ENCODE data around the gene TROAP.
A peak's percentile ranks its signal among the peaks of the same experiment; 100 is the strongest.

The TROAP gene

DNA sequence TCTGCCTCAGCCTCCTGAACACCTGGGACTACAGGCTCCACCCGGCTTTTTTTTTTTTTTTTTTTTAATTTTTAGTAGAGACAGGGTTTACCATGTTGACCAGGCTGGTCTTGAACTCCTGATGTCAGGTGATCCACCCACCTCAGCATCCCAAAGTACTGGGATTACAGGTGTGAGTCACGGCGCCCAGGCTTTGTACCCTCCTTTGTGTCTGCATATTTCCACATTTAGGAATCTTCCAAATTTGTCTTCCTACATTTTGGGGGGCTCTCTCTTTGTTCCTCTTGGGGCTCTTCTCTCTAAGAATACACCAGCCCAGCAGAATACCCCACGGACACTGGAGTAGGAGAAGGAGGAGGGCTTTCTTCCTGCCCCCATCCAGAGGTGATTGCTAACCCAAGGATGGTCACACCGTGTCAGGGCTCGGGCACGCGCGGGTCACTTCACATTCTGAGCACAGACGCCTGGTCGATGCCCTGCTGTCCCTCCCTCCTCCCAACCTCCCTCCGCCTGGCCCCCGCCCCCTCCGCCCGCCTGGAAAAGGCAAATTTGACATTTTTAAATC lies 21.5 kb downstream of the TROAP start:
- DNase-seq, result no peak

DNA sequence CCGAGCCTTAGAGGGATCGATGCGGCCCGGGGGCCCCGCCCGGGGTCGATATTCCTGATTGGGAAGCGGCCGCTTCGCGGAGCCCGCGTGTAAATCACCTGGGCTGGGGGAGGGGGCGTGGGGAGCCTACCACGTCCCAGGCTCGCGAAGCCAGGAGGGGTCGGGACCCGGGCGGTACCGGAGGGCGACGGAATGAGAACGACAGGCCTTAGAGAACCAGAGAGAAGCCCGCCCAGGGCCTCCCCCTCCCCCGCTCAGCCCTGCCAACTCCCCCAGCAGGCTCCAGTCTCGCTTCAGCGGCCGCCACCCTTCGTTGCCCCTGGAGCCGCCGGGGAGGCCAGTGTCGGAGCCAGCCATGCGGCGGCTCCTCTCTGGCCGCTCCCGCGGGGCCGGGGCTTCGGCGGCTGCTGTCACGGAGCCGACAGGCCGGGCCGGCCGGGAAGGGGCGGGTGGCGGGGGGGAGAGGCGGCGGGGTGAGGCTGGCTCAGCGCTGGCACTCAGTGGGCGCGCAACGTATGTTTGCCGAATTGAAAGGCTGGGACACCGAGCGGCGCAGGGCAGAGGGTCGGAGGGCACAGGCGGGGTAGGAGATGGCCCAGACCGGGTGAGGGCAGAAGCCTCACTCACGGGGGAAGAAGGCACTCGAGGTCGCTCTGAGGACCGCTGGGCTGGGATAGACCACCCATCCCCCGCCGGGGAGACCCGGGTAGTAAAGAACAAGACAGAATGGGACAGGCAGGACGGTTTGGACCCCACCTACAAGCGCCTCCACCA lies 22.2 kb downstream of the TROAP start:
- DNase-seq, result no peak

DNA sequence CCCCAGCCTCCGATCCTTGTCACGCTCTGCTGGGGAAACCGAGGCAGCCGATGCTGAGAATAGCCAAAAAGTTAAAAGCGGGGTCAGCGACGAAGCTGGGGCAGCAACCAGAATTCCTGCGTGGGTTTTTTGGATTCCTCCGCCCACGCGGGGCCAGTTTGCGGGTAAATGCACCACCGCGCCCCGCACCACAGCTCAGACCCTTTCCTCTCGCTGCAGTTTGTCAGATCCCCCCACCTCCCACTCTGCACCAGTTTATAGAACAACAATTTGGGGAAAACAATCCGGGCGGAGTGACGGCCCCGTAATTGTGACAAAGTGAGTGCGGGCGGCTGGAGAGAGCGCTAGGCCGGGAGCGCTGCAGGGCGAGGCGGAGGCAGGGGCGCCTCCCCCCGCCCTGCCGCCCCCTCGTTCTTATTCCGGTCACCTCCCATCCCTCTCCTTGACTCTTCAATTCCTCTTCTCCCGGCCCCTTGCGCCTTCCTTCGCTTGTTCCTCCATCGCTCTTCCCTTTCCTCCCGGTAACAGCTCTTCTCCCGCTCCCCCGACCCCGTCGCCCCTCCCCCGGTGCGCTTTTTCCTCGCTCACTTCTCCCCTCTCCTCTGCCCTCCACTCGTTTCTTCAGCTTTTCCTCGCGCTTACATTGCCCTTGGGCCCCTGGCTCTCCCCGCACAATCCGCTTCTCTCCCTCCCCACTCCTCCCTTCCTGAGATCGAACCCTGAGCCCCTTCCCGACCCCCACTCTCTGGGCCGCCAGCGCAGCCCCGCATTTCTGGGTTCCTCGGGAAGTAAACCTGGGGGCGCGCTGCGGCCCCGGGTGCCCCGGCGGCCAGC lies 23.0 kb downstream of the TROAP start:
- DNase-seq, result no peak

DNA sequence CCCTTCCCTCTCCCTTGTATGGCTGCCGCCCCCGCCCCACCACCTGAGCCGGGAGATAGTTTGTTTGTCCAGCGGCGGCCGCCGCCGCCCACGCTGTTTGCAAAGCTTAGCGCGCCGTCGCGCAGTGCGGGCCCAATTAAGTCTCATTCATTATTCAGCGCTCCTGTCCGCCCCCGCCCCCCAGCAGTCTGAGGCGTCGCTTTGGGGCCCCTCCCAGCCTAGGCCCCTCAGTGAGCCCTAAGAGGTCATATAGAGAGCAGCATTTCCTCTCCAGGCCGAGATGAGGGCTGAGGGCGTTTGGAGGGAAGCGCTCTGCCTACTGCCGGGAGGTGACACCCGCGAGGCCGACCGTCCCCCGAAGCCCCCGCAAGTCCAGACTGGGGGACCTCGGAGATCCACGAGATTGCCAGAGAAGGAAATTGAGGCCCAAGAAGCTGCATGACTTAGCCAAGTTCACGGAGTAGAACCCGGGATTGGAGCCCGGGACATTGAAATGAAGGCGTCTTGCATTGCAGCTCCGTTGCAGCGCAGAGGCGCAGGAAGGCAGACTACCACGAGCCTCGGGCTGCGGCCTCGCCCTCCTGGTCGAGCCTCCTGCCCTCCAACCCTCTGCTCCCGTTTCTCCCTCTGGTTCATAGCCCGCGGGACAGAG lies 23.7 kb downstream of the TROAP start, which contains the start of gene DNAJC22:
Gene DNAJC22, plus strand, starts transcription at position 230 of the 652 bp plus-strand sequence. CDS start 1,985 bp downstream, outside the sequence.
- DNase-seq, result no peak

GRCh38 chr12:49347311-49348193 lies 24.5 kb downstream of the TROAP start:
- DNase-seq, result peak; percentile 10

- DNase-seq, result no peak
Observed at GRCh38 chr12:49348781-49349180, 25.7 kb downstream of the TROAP start.

- no peak for DNase-seq
Observed at GRCh38 chr12:49349266-49349665, 26.2 kb downstream of the TROAP start.

DNA sequence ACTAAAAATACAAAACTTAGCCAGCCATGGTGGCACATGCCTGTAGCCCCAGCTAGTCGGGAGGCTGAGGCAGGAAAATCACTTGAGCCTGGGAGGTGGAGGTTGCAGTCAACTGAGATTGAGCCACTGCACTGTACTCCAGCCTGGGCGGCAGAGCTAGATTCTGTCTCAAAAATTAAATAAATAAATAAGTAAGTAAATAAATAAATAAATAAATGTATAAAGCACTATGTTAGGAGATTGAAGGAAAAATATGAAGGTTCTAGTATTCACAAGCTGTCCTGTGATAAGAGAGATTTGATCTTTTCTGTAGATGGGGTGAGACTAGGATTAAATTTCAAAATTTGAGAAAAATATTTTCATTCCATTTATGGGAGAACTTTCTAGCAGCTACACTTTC lies 29.3 kb downstream of the TROAP start:
- DNase-seq, result no peak

DNA sequence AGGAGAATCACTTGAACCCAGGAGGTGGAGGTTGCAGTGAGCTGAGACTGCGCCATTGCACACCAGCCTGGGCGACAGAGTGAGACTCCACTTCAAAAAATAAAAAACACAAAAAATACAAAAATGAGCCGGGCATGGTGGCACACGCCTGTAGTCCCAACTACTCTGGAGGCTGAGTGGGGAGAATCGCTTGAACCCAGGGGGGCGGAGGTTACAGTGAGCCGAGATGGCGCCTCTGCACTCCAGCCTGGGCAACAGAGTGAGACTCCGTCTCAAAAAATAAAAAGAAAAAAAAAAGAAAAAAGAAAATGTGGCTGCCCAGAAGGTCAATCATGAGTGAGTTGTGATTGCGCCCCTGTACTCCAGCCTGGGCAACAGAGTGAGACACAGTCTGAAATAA lies 32.9 kb downstream of the TROAP start:
- DNase-seq, result no peak

GRCh38 chr12:49357103-49357678 lies 34.1 kb downstream of the TROAP start:
- peak; percentile 29 for DNase-seq

DNA sequence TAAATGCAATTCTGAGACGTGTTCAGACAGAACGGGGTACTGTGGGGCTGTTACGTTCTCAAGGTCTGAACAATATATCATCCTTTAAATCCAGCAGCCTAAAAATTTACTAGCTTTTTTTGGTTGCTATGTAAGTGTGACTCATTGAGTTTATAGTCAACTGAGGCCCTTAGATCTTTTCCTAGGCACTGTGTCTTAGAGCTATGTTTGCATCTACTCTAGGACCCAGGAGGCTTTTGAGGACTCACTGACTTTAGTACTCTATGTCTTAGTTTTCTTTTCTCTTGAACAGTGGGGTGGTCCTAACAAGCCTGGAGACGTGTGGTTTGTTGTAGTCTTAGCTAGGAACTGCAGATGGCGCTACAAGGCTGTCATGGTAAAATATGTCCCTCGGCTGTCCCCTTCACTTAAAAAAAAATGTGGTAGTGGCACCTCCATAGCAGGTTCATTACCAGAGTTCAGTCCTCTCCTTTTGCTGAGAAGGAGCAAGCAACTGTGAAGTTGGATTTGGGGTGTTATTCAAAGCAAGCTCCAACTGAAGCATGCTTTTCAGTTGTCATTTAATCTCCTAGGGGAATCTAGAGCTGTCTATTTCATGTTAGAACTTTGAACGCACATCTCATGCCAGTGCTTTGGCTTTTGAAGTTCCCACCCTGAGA lies 35.6 kb downstream of the TROAP start:
- DNase-seq, result peak; percentile 63

- DNase-seq, result no peak
Observed at GRCh38 chr12:49359671-49360070, 36.6 kb downstream of the TROAP start.

DNA sequence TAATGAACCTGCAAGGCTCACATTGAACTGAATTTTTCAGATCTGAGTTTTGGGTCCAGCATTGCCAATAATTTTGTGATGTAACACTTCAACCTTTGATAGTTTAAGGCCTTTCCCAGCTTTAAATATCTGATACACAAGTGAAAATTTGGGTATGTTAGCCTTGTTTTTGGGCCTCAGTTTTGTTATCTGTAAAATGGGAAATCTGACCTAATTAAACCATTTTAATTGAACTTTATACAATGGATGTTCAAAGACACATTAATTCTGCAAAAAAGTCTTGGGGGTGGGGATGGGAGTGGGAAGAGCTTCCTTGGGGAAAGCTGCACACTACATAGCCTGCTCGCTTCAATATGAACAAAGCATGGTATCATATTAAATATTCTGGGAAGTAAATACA lies 39.0 kb downstream of the TROAP start:
- DNase-seq, result no peak

- peak; percentile 68 for DNase-seq
Observed at GRCh38 chr12:49364989-49365388, 41.9 kb downstream of the TROAP start.

DNA sequence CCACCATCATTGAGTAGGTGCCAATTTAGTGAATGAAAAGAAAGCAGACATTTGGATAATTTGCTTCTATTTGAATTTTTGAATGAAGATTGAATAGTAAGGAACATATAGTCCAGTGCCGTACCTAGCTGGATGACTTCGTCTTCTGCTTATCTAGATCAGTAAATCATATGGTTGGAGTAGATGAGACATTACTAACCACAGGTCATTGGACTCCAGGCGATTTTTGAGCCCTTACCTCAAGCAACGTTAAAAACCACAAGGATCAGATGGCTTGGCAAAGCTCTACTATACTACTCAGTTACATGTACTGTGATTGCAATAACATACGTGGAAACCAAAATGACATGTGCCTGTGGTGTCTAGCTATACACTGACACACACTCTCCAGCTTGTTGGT lies 42.5 kb downstream of the TROAP start:
- peak; percentile 29 for DNase-seq

DNA sequence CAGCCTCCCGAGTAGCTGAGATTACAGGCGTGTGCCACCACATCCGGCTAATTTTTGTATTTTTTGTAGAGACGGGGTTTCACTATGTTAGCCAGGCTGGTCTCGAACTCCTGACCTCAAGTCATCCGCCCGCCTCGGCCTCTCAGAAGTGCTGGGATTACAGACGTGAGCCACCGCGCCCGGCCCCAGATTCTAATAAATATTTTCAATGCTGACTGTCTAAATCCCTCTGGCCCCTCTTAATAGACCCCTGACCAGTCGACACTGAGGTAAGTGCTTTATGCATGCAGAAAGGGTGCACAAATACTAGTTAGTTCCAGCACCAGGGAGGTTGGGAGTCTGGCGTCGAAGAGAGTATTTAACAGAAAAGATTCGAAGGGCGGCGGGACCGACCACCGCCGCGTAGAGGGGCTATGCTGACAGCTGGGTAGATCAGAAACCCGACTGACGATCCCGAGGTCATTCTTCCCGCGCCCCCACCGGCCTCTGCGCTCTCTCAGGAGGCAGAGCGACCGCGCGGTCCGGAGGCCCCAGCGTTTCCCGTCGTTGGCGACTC lies 43.1 kb downstream of the TROAP start:
- DNase-seq, result no peak

DNA sequence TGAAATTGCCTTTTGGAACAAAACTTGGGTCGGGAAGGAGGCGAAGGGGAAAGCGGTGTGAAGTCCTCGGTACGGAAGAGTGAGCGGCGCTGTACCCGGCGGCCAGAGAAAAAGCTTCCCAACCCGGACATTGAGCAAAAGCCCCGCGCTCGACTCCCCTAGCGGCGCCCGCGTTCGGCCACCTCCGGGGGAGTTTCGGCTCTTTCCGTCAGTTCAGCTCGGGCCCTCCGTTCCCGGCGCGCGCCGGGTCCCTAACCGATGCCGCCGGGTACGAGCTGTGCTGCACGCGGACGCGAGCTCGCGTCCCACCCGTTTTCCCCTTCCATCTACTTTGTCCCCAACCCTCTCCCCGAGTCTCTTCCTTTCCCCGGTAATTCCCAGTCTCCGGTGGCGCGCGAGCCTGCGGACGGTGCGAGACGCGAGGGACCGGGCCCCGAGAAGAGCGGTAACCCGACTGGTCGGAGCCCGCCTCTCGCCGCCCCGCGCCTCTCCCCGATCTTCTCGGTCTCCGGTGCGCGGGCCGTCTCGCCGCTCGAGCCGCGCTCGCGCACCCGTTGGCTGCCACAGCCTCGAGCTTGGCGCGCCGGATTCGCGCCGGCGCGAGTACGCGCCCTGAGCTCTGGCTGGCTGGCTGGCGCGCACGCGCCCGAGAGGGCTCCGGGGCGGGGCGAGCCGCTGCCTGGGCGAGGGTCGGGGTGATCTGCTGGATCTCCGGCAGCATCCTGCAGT lies 43.8 kb downstream of the TROAP start:
- peak; percentile 79 for DNase-seq

- DNase-seq, result no peak
Observed at GRCh38 chr12:49367381-49368239, 44.6 kb downstream of the TROAP start, which contains the start of gene SPATS2. Gene SPATS2, plus strand, starts transcription at chr12:49367462. Its CDS starts 93,551 bp downstream, at chr12:49461013.

- no peak for DNase-seq
Observed at GRCh38 chr12:49368240-49368600, 45.2 kb downstream of the TROAP start.
